Astrocyte of the spinal cord (primary cell): ENCODE data around the gene MACROD2.

Experiments used
- DNase-seq: peaks from one replicate; pipeline ENCODE4 v3.0.0; 2011; ENCODE audit warnings: low read depth, low spot score
- H3K4me3 ChIP-seq: 2 replicates; pipeline ENCODE4 v1.5.1; 2011; ENCODE audit warnings: low read depth, mild to moderate bottlenecking, low read length, moderate library complexity
- in situ Hi-C: cut with HindIII; loops from 2 replicates; pipeline ENCODE4 v1.10.0; 2017; ENCODE audit warnings: low sequenced_read_pairs
- TF ChIP-seq, protein P1 (sequence below): IDR thresholded peaks from 2 replicates; pipeline ENCODE4 v1.5.1; 2012; ENCODE audit warnings: low read depth, mild to moderate bottlenecking, low read length, inconsistent platforms

The MACROD2 gene

DNA sequence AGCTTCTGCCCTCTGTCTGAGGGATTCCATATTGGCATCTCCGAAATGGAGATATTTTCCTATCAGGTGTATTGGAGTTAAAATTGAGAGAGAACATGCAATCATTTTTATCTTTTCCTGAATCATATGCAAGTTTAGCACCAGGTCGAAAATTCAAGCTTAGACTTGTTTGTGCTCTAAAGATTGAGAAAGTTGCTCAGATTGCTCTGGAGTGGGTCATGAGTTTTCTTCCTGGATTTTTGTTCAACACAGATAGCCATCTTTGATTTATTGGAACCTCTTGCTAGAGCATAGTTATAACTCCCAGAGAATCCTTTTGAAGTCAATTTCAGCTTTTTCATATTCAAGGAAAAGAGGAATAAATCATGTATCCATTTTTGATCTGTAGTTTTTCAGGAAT, 715.6 kb downstream of the MACROD2 start:
- in situ Hi-C loops, result no loop called here
- TF ChIP-seq, protein P1, sequence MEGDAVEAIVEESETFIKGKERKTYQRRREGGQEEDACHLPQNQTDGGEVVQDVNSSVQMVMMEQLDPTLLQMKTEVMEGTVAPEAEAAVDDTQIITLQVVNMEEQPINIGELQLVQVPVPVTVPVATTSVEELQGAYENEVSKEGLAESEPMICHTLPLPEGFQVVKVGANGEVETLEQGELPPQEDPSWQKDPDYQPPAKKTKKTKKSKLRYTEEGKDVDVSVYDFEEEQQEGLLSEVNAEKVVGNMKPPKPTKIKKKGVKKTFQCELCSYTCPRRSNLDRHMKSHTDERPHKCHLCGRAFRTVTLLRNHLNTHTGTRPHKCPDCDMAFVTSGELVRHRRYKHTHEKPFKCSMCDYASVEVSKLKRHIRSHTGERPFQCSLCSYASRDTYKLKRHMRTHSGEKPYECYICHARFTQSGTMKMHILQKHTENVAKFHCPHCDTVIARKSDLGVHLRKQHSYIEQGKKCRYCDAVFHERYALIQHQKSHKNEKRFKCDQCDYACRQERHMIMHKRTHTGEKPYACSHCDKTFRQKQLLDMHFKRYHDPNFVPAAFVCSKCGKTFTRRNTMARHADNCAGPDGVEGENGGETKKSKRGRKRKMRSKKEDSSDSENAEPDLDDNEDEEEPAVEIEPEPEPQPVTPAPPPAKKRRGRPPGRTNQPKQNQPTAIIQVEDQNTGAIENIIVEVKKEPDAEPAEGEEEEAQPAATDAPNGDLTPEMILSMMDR, result no peak
- no peak for DNase-seq
- H3K4me3 ChIP-seq, result no peak overlapping the region

DNA sequence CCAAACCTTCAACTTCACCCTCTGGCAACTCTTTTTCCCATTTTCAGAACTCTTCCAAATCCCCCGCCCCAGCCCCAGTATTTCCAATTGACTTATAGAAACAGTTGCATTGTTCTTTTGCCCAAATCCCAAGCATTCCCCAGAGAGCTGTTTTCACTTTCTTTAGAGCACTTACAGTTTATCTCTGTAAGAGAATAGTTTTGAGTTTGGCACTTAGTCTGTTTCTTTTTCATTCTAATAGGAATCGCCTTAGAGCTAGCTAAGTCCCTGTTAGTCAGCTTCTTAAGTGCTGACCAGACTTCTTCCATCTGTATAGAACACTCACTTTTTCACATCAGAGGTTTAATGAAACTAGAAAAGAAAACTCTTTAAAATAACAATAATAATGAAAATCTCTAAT, 716.3 kb downstream of the MACROD2 start:
- TF ChIP-seq, protein P1, result no peak
- in situ Hi-C loops, result no loop called here
- peak; percentile 7 for DNase-seq
- H3K4me3 ChIP-seq, result no peak overlapping the region

- peak; percentile 40 for DNase-seq
- H3K4me3 ChIP-seq, result no peak overlapping the region
- in situ Hi-C loops, result no loop called here
- TF ChIP-seq, protein P1, result no peak
Measured at GRCh38 chr20:14712302-14712739, 717.0 kb downstream of the MACROD2 start.

- TF ChIP-seq, protein P1, result no peak
- DNase-seq, result no peak
- in situ Hi-C loops, result no loop called here
- no peak overlapping the region for H3K4me3 ChIP-seq
Measured at GRCh38 chr20:14715400-14715799, 720.1 kb downstream of the MACROD2 start.

DNA sequence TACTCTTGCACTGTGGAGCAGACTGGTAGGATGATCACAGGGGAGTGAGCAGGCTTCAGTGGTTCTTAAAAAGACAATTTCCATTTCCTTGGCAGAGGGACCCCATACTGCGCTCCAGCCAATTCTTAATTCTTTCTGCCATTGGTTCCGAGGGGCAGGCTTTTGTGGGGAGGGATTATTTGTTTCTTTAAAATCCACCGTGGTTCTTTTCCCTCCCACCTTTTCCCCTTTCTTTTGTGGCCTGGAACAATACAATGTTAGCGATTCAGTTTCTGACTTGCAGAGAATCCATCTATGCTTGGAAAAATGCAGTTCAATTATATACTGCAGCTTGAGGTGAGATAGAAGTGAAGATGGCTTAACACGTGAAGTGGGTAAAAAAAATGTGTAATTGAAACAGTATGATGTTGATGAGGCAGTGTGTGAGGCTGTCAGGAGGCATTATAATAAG, 721.1 kb downstream of the MACROD2 start:
- TF ChIP-seq, protein P1, result no peak
- no peak overlapping the region for H3K4me3 ChIP-seq
- DNase-seq, result no peak
- in situ Hi-C loops, result no loop called here

GRCh38 chr20:14717134-14717999, 722.1 kb downstream of the MACROD2 start:
- DNase-seq, result no peak
- in situ Hi-C loops, result no loop called here
- TF ChIP-seq, protein P1, result no peak
- no peak overlapping the region for H3K4me3 ChIP-seq
